ENCODE data around the gene LRMDA. TPM values are rescaled to one million over a fixed set of nuclear protein-coding genes. Genes with fewer than 3 reads are reported as not detected.
A peak's percentile ranks its signal among the peaks of the same experiment; 100 is the strongest.

The LRMDA gene
- total RNA-seq, 1 experiment from 2014 or later = 1.2 TPM

- H3K9ac ChIP-seq (ENCODE audit: low read length) = no peak overlapping the region
- ChIA-PET CTCF (no interaction called here), POLR2A (ENCODE audit: unreplicated experiment) (no interaction called here)
- H3K4me2 ChIP-seq (ENCODE audit: low read length) = no peak overlapping the region
- DNase-seq (no peak), ATAC-seq (no peak)
- H3K4me3 ChIP-seq (ENCODE audit: low read length) = no peak overlapping the region
- no peak for TF ChIP-seq EZH2 (IDR thresholded peaks at IDR 0.05; ENCODE audit: low read length, unreplicated experiment)
- TF ChIP-seq EZH2phosphoT487 (IDR thresholded peaks at IDR 0.05; ENCODE audit: borderline replicate concordance, low read length) = no peak
- TF ChIP-seq, protein P1, sequence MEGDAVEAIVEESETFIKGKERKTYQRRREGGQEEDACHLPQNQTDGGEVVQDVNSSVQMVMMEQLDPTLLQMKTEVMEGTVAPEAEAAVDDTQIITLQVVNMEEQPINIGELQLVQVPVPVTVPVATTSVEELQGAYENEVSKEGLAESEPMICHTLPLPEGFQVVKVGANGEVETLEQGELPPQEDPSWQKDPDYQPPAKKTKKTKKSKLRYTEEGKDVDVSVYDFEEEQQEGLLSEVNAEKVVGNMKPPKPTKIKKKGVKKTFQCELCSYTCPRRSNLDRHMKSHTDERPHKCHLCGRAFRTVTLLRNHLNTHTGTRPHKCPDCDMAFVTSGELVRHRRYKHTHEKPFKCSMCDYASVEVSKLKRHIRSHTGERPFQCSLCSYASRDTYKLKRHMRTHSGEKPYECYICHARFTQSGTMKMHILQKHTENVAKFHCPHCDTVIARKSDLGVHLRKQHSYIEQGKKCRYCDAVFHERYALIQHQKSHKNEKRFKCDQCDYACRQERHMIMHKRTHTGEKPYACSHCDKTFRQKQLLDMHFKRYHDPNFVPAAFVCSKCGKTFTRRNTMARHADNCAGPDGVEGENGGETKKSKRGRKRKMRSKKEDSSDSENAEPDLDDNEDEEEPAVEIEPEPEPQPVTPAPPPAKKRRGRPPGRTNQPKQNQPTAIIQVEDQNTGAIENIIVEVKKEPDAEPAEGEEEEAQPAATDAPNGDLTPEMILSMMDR (conservative IDR thresholded peaks at IDR 0.05; ENCODE audit: low read depth, low read length) = no peak
- H2AFZ ChIP-seq (ENCODE audit: low read length) = no peak overlapping the region
- no peaks in the 10 kb centered on the region for H3K36me3 ChIP-seq (ENCODE audit: low read depth, low read length)
- no peaks in the 10 kb centered on the region for H3K79me2 ChIP-seq (ENCODE audit: low read length)
- H3K9me2 ChIP-seq (replicated peaks; ENCODE audit: low read length) = no peaks in the 10 kb centered on the region
- no TSS peak for BruUV-seq (replicated peaks)
- intact Hi-C loops (cut with micrococcal nuclease) = no loop called here
- no peaks in the 10 kb centered on the region for H3K4me1 ChIP-seq (ENCODE audit: insufficient read depth, low read length)
- H3K27me3 ChIP-seq (ENCODE audit: low read length) = peaks cover 46% of the 10 kb centered on the region
- H3K27ac ChIP-seq (ENCODE audit: low read length) = no peak overlapping the region
- H3F3A ChIP-seq (ENCODE audit: low read length, unreplicated experiment) = no peaks in the 10 kb centered on the region
- no peaks in the 10 kb centered on the region for H3K9me3 ChIP-seq (ENCODE audit: low read length)
- H4K20me1 ChIP-seq (ENCODE audit: low read length) = no peaks in the 10 kb centered on the region
Observed at GRCh38 chr10:76169246-76169645, 737.8 kb downstream of the LRMDA start.

DNA sequence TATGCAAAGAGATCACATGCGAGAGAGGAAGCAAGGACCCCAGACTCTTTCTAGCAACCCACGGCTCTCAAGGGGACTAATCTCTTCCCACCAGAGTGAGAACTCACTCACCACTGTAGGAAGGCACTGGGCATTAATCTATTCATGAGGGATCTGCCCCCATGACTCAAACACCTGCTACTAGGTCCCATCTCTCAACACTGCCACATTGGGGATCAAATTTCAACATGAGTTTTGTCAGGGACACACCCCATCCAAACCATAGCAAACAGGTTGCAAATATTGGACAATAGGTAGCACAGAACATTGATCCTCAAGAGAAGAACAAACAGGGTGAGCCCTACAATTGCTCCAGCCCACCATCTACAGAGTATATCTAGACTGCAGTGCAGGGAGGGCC is 740.6 kb downstream of the LRMDA start:
- Histone ChIP-seq H2AFZ (ENCODE audit: low read length) (no peak overlapping the region), H3K4me2 (ENCODE audit: low read length) (no peak overlapping the region), H3F3A (ENCODE audit: low read length, unreplicated experiment) (no peaks in the 10 kb centered on the region), H3K27ac (ENCODE audit: low read length) (no peak overlapping the region), H3K9ac (ENCODE audit: low read length) (no peak overlapping the region), H4K20me1 (ENCODE audit: low read length) (no peaks in the 10 kb centered on the region), H3K4me3 (ENCODE audit: low read length) (no peak overlapping the region), H3K4me1 (ENCODE audit: insufficient read depth, low read length) (no peaks in the 10 kb centered on the region), H3K9me3 (ENCODE audit: low read length) (no peaks in the 10 kb centered on the region), H3K9me2 (replicated peaks; ENCODE audit: low read length) (no peaks in the 10 kb centered on the region), H3K79me2 (ENCODE audit: low read length) (no peaks in the 10 kb centered on the region), H3K36me3 (ENCODE audit: low read depth, low read length) (no peaks in the 10 kb centered on the region), H3K27me3 (ENCODE audit: low read length) (peaks cover 69% of the 10 kb centered on the region)
- POLR2A ChIA-PET (ENCODE audit: unreplicated experiment) = interaction anchor here (0.5 kb wide), 1 partner anchor 25 kb away, joined by 13 read pairs; no protein-coding TSS in a partner anchor
- DNase-seq = peak; percentile 72
- TF ChIP-seq, protein P1 (conservative IDR thresholded peaks at IDR 0.05; ENCODE audit: low read depth, low read length) = no peak
- no peak for TF ChIP-seq EZH2 (IDR thresholded peaks at IDR 0.05; ENCODE audit: low read length, unreplicated experiment)
- no peak for TF ChIP-seq EZH2phosphoT487 (IDR thresholded peaks at IDR 0.05; ENCODE audit: borderline replicate concordance, low read length)
- CTCF ChIA-PET = no interaction called here
- intact Hi-C loops (cut with micrococcal nuclease) = no loop called here
- BruUV-seq (replicated peaks) = no TSS peak
- ATAC-seq = peak; percentile 62

DNA sequence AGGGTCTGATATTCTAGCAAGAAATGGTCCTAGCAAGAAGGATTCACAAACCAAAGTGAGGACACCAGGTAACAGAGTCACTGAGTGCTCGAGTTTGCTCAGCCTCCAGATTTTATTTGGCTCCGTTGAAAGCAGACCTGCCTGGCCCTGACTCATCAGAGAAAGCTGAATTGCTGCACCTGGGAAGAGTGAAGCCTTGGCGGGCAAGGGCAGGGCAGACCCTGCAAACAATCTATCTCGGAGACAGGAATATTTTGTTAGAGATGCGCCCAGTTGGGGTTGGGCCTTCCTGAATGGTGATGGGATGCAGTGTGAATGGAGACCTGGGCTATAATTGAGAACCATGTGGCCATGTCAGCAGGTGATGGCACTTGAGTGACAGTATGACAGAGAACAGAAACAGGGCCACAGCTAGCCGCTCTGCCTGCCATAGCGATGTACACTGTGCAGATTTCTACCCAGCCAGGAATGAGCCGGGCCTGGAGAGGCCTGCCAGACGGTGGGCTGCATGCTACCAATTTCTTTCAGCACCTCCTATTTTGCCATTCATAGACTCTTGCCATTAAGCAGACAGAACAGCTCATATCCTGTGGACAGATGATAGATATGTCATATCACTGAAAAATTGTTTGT is 744.2 kb downstream of the LRMDA start:
- Histone ChIP-seq H3K27me3 (ENCODE audit: low read length) (peaks cover 82% of the 10 kb centered on the region), H3K9me3 (ENCODE audit: low read length) (no peaks in the 10 kb centered on the region), H3K79me2 (ENCODE audit: low read length) (no peaks in the 10 kb centered on the region), H3K4me1 (ENCODE audit: insufficient read depth, low read length) (no peaks in the 10 kb centered on the region), H3K27ac (ENCODE audit: low read length) (no peak overlapping the region), H3K4me2 (ENCODE audit: low read length) (no peak overlapping the region), H3F3A (ENCODE audit: low read length, unreplicated experiment) (no peaks in the 10 kb centered on the region), H3K9me2 (replicated peaks; ENCODE audit: low read length) (no peaks in the 10 kb centered on the region), H3K36me3 (ENCODE audit: low read depth, low read length) (no peaks in the 10 kb centered on the region), H4K20me1 (ENCODE audit: low read length) (no peaks in the 10 kb centered on the region), H2AFZ (ENCODE audit: low read length) (no peak overlapping the region), H3K4me3 (ENCODE audit: low read length) (no peak overlapping the region), H3K9ac (ENCODE audit: low read length) (no peak overlapping the region)
- POLR2A ChIA-PET (ENCODE audit: unreplicated experiment) = no interaction called here
- intact Hi-C loops (cut with micrococcal nuclease) = no loop called here
- peak; percentile 30 for ATAC-seq
- BruUV-seq (replicated peaks) = no TSS peak
- TF ChIP-seq EZH2 (IDR thresholded peaks at IDR 0.05; ENCODE audit: low read length, unreplicated experiment) (no peak), EZH2phosphoT487 (IDR thresholded peaks at IDR 0.05; ENCODE audit: borderline replicate concordance, low read length) (no peak)
- TF ChIP-seq, protein P1 (conservative IDR thresholded peaks at IDR 0.05; ENCODE audit: low read depth, low read length) = no peak
- CTCF ChIA-PET = no interaction called here
- peak; percentile 56 for DNase-seq
